Sigmoid colon (tissue), 4 donors: ENCODE measurements around the gene FLT1.

ENCODE experiments used
- EP300 ChIP-seq, 4 donors: sonication (generic); formaldehyde crosslinking; IDR thresholded peaks; one replicate each; pipeline ENCODE4 v1.6.1; 2017; ENCODE audit warnings: antibody characterized with exemption in 4 of 4
- POLR2A ChIP-seq, 2 donors: fragments of 450-650 bp; IDR thresholded peaks; one replicate each; pipeline ENCODE4 v1.6.1; 2016; ENCODE audit warnings: antibody characterized with exemption in 2 of 2, mild to moderate bottlenecking in 2 of 2, moderate library complexity in 2 of 2
- POLR2AphosphoS5 ChIP-seq, 4 donors: sonication (generic); formaldehyde crosslinking; IDR thresholded peaks; one replicate each; pipeline ENCODE4 v1.6.1; 2017; ENCODE audit warnings: antibody characterized with exemption in 4 of 4
- TF ChIP-seq, protein P1 (sequence below), 4 experiments: fragments of 450-650 bp in 3 of 4; fragments of 200-600 bp in 1 of 4; IDR thresholded peaks; one replicate each; pipeline ENCODE4 v1.5.1; 2016 to 2019; ENCODE audit warnings: antibody characterized with exemption in 4 of 4, mild to moderate bottlenecking in 3 of 4, moderate library complexity in 2 of 4

DNA sequence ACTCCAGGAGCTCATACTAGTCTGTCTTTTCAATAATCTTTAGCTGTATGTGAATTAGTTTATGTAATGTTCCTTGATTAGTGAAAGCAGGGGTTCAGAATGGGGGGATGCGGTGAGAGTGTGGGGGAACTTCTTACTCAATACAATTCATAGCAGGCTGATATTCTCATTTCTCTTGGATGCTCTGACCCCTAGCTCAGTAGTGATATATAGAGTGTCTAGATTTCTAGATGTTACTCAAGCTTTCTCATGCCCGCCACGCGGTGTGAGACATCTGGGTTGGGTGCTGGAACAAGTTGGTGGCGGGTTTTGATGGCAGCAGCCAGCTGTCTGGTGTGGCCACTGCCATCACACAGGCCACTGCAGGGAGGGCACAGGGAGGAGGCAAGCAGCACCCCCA lies 39.3 kb upstream of the FLT1 start:
- TF ChIP-seq, protein P1, sequence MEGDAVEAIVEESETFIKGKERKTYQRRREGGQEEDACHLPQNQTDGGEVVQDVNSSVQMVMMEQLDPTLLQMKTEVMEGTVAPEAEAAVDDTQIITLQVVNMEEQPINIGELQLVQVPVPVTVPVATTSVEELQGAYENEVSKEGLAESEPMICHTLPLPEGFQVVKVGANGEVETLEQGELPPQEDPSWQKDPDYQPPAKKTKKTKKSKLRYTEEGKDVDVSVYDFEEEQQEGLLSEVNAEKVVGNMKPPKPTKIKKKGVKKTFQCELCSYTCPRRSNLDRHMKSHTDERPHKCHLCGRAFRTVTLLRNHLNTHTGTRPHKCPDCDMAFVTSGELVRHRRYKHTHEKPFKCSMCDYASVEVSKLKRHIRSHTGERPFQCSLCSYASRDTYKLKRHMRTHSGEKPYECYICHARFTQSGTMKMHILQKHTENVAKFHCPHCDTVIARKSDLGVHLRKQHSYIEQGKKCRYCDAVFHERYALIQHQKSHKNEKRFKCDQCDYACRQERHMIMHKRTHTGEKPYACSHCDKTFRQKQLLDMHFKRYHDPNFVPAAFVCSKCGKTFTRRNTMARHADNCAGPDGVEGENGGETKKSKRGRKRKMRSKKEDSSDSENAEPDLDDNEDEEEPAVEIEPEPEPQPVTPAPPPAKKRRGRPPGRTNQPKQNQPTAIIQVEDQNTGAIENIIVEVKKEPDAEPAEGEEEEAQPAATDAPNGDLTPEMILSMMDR (IDR thresholded peaks at IDR 0.05), result no peak
- TF ChIP-seq EP300 (IDR thresholded peaks at IDR 0.05) (no peak), POLR2A (IDR thresholded peaks at IDR 0.05) (no peak), POLR2AphosphoS5 (IDR thresholded peaks at IDR 0.05) (no peak)
